Activated naive CD4-positive, alpha-beta T cell treated with anti-CD3 and anti-CD28 coated beads, Interleukin-2, amount 50 U/mL, for 16 hours (primary cell): ENCODE measurements around the gene LRRN4CL.

Source experiments
- DNase-seq: peaks from one replicate; pipeline ENCODE4 v3.0.0-alpha.2; 2020

Gene LRRN4CL

DNA sequence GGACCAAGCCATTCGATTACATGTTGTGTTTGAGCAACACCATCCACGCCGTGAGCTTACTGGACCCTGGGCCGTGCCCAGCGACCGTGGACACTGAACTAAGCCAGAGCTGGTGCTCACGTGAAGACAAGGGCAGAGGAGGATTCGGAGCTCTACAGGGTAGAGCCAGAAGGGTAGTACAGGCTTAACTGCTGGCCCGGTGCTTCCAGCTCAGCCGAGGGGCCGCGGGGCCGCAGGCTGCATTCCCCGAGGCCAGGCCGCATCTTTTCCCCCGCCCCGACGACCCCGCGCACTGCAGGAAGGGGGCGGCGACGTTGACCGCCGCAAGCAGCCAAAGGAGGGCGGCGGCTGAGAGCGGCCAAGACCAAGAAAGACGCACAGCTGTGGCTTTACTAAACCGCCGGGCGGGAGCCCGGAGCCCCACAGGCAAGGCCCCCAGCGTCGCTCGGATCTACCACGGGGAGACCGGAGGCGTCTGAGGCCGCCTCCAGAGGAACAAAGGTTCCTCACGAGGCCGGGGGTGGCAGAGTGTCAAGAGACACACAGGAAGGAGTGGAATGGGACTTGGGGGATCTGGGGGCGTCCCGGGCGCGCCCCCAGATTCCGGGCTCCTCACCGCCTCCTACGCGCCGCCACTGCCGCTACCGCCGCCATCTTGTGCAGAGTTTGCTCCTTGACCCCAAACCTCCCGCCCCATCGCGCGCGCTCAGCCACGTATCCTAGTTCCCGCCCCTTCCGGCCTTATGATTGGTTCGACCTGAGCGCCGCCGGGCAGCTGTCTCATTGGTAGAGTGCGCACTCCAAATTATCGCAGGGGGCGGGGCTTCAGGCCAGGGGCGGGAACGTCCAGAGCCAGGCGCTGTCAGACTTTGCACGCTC lies 43.1 kb downstream of the LRRN4CL start, which contains the start of gene GANAB:
GANAB (minus strand) TSS at position 668 of the 879 bp plus-strand sequence; CDS start at position 654, 14 bp downstream.
- DNase-seq, result peak; percentile 99

DNA sequence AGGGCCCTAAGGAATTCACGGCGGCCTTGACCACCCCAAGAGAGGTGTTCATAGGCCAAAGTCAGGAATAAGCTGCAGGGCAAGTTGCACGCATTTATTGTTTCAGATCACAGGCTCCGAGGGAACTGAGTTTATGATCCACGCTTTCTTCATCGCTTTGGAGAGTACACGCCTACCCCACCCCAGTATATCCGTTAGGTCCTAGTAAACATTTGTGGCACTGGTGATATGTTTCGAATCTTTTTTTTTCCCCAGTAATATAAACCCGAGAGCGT lies 43.7 kb downstream of the LRRN4CL start:
- no peak for DNase-seq

DNA sequence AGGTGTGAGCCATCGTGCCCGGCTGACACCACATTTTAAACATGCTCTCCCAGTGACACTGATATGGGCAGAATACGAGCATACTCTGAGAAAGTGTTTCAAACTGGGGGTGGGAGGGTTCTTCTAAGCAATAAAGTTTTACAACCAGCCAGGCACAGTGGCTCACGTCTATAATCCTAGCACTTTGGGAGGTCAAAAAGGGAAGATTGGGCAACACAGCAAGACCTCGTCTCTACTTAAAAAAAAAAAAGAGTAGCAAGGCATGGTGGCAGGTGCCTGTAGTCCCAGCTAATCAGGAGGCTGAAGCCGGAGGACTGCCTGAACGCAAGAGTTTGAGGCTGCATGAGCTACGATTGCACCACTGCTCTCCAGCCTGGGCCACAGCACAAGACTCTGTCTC lies 45.1 kb downstream of the LRRN4CL start:
- no peak for DNase-seq
